K562 (cell line): Measurements from ENCODE around the gene PCSK5. TPM values are rescaled to one million over a fixed set of nuclear protein-coding genes. Genes with fewer than 3 reads are reported as not detected.

ENCODE experiments used
- ATAC-seq: fragments of 200-7000 bp; cut with Tn5 transposase; 3 replicates; pipeline ENCODE4 v1.9.1; 2020; ENCODE audit warnings: moderate library complexity
- BruUV-seq: library from RNA; stranded (reverse); fragments of 400-500 nt; replicated peaks from 2 replicates; lab custom pipeline; 2021; lab: Mats Ljungman, UMichigan
- CTCF ChIA-PET: fragments of 300-600 bp; formaldehyde crosslinking; extraction: SDS; loops from one replicate; lab custom pipeline; 2021; ENCODE audit warnings: low intra/inter-chr PET ratio; lab: Yijun Ruan, JAX
- POLR2A ChIA-PET: fragments of 300-600, 350-650 bp; sonication (Branson Sonifier 250); formaldehyde crosslinking; extraction: SDS; loops from one replicate; lab custom pipeline; 2021; ENCODE audit warnings: antibody characterized with exemption, inconsistent platforms; lab: Yijun Ruan, JAX
- DNase-seq, 4 experiments: peaks; one replicate each; pipeline versions ENCODE4 v3.0.0 to v3.0.0-alpha.2; 2011 to 2018; ENCODE audit warnings: low spot score in 3 of 4, mixed read lengths in 3 of 4; ENCODE audit errors: extremely low read depth in 1 of 4
- FAIRE-seq: peaks from 2 replicates; lab custom pipeline; 2011; peaks lifted over from hg19 to GRCh38; lab: Jason Lieb, UNC
- H2AFZ ChIP-seq: 2 replicates; pipeline ENCODE4 v1.6.0; 2011; ENCODE audit warnings: low read depth, low read length, control low read depth, inconsistent platforms
- H3K27ac ChIP-seq: fragments of 200-600 bp; 3 replicates; pipeline ENCODE4 v1.8.0; 2011; ENCODE audit warnings: low read depth, mild to moderate bottlenecking, control low read depth, inconsistent platforms, low read length, moderate library complexity, mixed read lengths; ENCODE audit errors: extremely low read depth
- H3K27me3 ChIP-seq, 2 experiments: fragments of 300-600 bp in 1 of 2; 2 replicates in 1 of 2; 3 replicates in 1 of 2; pipeline versions ENCODE4 v1.6.0 to v1.8.0; 2011; ENCODE audit warnings: inconsistent platforms in 2 of 2, low read length in 2 of 2, mild to moderate bottlenecking in 1 of 2, mixed read lengths in 1 of 2, moderate library complexity in 1 of 2; ENCODE audit not compliant: control insufficient read depth in 2 of 2, insufficient read depth in 2 of 2
- H3K36me3 ChIP-seq: fragments of 300-600 bp; 3 replicates; pipeline ENCODE4 v1.8.0; 2011; ENCODE audit warnings: mild to moderate bottlenecking, low read length, inconsistent platforms; ENCODE audit not compliant: control insufficient read depth, insufficient read depth
- H3K4me1 ChIP-seq, 2 experiments: fragments of 200-600 bp in 1 of 2; replicated peaks in 1 of 2; 2 replicates in 1 of 2; 3 replicates in 1 of 2; pipeline versions ENCODE4 v1.5.1 to v1.8.0; 2011; ENCODE audit warnings: inconsistent platforms in 2 of 2, low read length in 2 of 2, mild to moderate bottlenecking in 1 of 2, mixed read lengths in 1 of 2, moderate library complexity in 1 of 2; ENCODE audit not compliant: control insufficient read depth in 2 of 2, insufficient read depth in 2 of 2
- H3K4me2 ChIP-seq: 2 replicates; pipeline ENCODE4 v1.6.1; 2011; ENCODE audit warnings: low read length, control low read depth, inconsistent platforms, mixed read lengths; ENCODE audit not compliant: insufficient read depth
- H3K4me3 ChIP-seq: fragments of 200-600 bp; sonication (generic), shearing (Covaris generic); 2 replicates; pipeline ENCODE4 v1.5.1; 2016; ENCODE audit warnings: control low read depth, inconsistent platforms
- H3K79me2 ChIP-seq: fragments of 200-600 bp; 3 replicates; pipeline ENCODE4 v1.8.0; 2011; ENCODE audit warnings: low read length, inconsistent platforms; ENCODE audit not compliant: control insufficient read depth, insufficient read depth
- H3K9ac ChIP-seq, 2 experiments: 2 replicates each; pipeline versions ENCODE4 v1.6.0 to v1.6.1; 2011; ENCODE audit warnings: low read depth in 2 of 2, low read length in 2 of 2, control low read depth in 1 of 2, inconsistent platforms in 1 of 2, mild to moderate bottlenecking in 1 of 2, mixed read lengths in 1 of 2; ENCODE audit not compliant: insufficient read depth in 1 of 2
- H3K9me1 ChIP-seq: one replicate; pipeline ENCODE4 v1.6.0; 2011; ENCODE audit warnings: inconsistent platforms, mild to moderate bottlenecking, low read length, moderate library complexity; ENCODE audit not compliant: control insufficient read depth, insufficient read depth
- H3K9me3 ChIP-seq: replicated peaks from 2 replicates; pipeline ENCODE4 v1.5.1; 2011; ENCODE audit warnings: low read depth, low read length, inconsistent platforms; ENCODE audit not compliant: control insufficient read depth, insufficient read depth
- H4K20me1 ChIP-seq: replicated peaks from 2 replicates; pipeline ENCODE4 v1.6.1; 2011; ENCODE audit warnings: low read length, inconsistent platforms, mixed read lengths; ENCODE audit not compliant: control insufficient read depth, insufficient read depth
- ATF6 ChIP-seq: sonication (generic); formaldehyde crosslinking; IDR thresholded peaks from 2 replicates; pipeline ENCODE4 v1.4.0; 2020; ENCODE audit warnings: mild to moderate bottlenecking, missing genetic modification reagents
- CBFA2T2 ChIP-seq: fragments of 450-650 bp; conservative IDR thresholded peaks from 2 replicates; pipeline ENCODE4 v1.6.1; 2017; ENCODE audit warnings: mild to moderate bottlenecking
- EGR1 ChIP-seq: fragments of 450-650 bp; conservative IDR thresholded peaks from 2 replicates; pipeline ENCODE4 v1.6.1; 2017; ENCODE audit warnings: mild to moderate bottlenecking
- HOMEZ ChIP-seq: fragments of 250-450 bp; sonication (Bioruptor Pico); IDR thresholded peaks from 2 replicates; pipeline ENCODE4 v1.4.0; 2020; ENCODE audit warnings: mild to moderate bottlenecking, moderate library complexity
- MAFF ChIP-seq: IDR thresholded peaks from 2 replicates; pipeline ENCODE4 v1.6.1; 2012; ENCODE audit warnings: low read length, improper control_type of control experiment
- MCM5 ChIP-seq: fragments of 450-650 bp; IDR thresholded peaks from 2 replicates; pipeline ENCODE4 v1.6.1; 2016; ENCODE audit warnings: low read depth
- MEIS2 ChIP-seq: fragments of 450-650 bp; IDR thresholded peaks from 2 replicates; pipeline ENCODE4 v1.6.1; 2014; ENCODE audit warnings: mild to moderate bottlenecking; ENCODE audit not compliant: partially characterized antibody
- MYNN ChIP-seq, 2 experiments: sonication (generic); formaldehyde crosslinking in 1 of 2; IDR thresholded peaks; 2 replicates each; pipeline versions ENCODE4 v1.5.0 to v1.6.1; 2016 to 2020; ENCODE audit warnings: antibody characterized with exemption in 1 of 2, missing genetic modification reagents in 1 of 2
- NFATC3 ChIP-seq: fragments of 450-650 bp; IDR thresholded peaks from 2 replicates; pipeline ENCODE4 v1.6.1; 2017; ENCODE audit warnings: mild to moderate bottlenecking
- NFYB ChIP-seq: IDR thresholded peaks from 2 replicates; pipeline ENCODE4 v1.6.1; 2011; ENCODE audit warnings: mild to moderate bottlenecking, moderate library complexity; ENCODE audit not compliant: insufficient read length; ENCODE audit errors: extremely low read depth
- NR2C1 ChIP-seq, 2 experiments: fragments of 450-650 bp; IDR thresholded peaks; 2 replicates each; pipeline ENCODE4 v1.6.1; 2017; ENCODE audit warnings: mild to moderate bottlenecking in 2 of 2, antibody characterized with exemption in 1 of 2, inconsistent platforms in 1 of 2, missing compliant biosample characterization in 1 of 2, missing genetic modification characterization in 1 of 2
- SMARCE1 ChIP-seq: fragments of 450-650 bp; IDR thresholded peaks from 2 replicates; pipeline ENCODE4 v1.7.1; 2016; ENCODE audit warnings: mild to moderate bottlenecking
- SNRNP70 ChIP-seq: fragments of 200-400 bp; formaldehyde crosslinking; optimal IDR thresholded peaks from 2 replicates; pipeline ENCODE3; 2017; ENCODE audit warnings: low read depth, low read length
- THRB ChIP-seq: fragments of 450-650 bp; formaldehyde crosslinking; conservative IDR thresholded peaks from 2 replicates; pipeline ENCODE4 v1.4.0; 2022; ENCODE audit warnings: mild to moderate bottlenecking, missing genetic modification characterization
- U2AF2 ChIP-seq: fragments of 200-400 bp; formaldehyde crosslinking; optimal IDR thresholded peaks from 2 replicates; pipeline ENCODE3; 2017; ENCODE audit warnings: low read depth, mild to moderate bottlenecking, low read length
- ZNF311 ChIP-seq: fragments of 250-450 bp; sonication (Bioruptor Pico); IDR thresholded peaks from 2 replicates; pipeline ENCODE4 v1.4.0; 2020; ENCODE audit warnings: mild to moderate bottlenecking, moderate library complexity
- ZNF384 ChIP-seq: IDR thresholded peaks from 2 replicates; pipeline ENCODE4 v1.6.1; 2012; ENCODE audit warnings: low read depth, low read length, improper control_type of control experiment
- WGBS: fragments of 100-300 bp; shearing (Covaris generic); methylation state at CpG from one replicate; pipeline ENCODE4 v1.1.6; 2016; ENCODE audit warnings: low coverage, mixed read lengths; ENCODE audit not compliant: insufficient coverage; ENCODE audit errors: missing lambda C conversion rate; 5-methylcytosine and 5-hydroxymethylcytosine counted together
- in situ Hi-C: fragments of 300-500 bp; cut with MboI; formaldehyde crosslinking; loops from 4 replicates; pipeline ENCODE4 v1.15.0; 2018; ENCODE audit warnings: inconsistent platforms, mixed read lengths
- intact Hi-C: fragments of 100-400 bp; cut with micrococcal nuclease; formaldehyde crosslinking; loops from 2 replicates; pipeline ENCODE4 v1.14.2; 2022
- polyA plus RNA-seq, 8 experiments: library from polyadenylated mRNA; depleted of rRNA in 4 of 8; stranded (reverse) in 5 of 8; unstranded in 3 of 8; fragments of >200 nt; fragmentation: Nextera tagmentation in 2 of 8; fragmentation: Illumina TruSeq in 1 of 8; extraction: Ambion mirVana in 2 of 8; extraction: Trizol in 1 of 8; gene quantifications; 2 replicates each; pipeline versions ENCODE4 v1.2.1 to v1.2.3, GENCODE V29; 2011 to 2014; ENCODE audit warnings: inconsistent platforms in 1 of 8, missing spikeins in 1 of 8
- total RNA-seq, 7 experiments: library from RNA; depleted of rRNA in 6 of 7; stranded (reverse); fragments of >200 nt in 6 of 7; fragmentation: Illumina TruSeq in 2 of 7; extraction: Trizol in 2 of 7; gene quantifications; 2 replicates each; pipeline versions ENCODE4 v1.2.1 to v1.2.3, GENCODE V29; 2011 to 2021; ENCODE audit warnings: low replicate concordance in 1 of 7

Gene PCSK5
- total and polyA plus RNA-seq, 9 of the 15 experiments (the other 6 are each of a cell fraction or from before 2014, with no cell fraction given): not detected

- Histone ChIP-seq H3K4me3 (no peak overlapping the region), H4K20me1 (no peaks in the 10 kb centered on the region), H3K9me1 (no peaks in the 10 kb centered on the region), H3K4me1 (no peaks in the 10 kb centered on the region), H3K9me3 (no peaks in the 10 kb centered on the region), H3K36me3 (no peaks in the 10 kb centered on the region), H2AFZ (no peak overlapping the region), H3K79me2 (no peaks in the 10 kb centered on the region), H3K9ac (no peak overlapping the region), H3K4me2 (no peak overlapping the region), H3K27ac (no peak overlapping the region), H3K27me3 (no peaks in the 10 kb centered on the region; a peak in 2 of 5 replicates)
- ATAC-seq (no peak), DNase-seq (no peak), FAIRE-seq (no peak)
- no TSS peak for BruUV-seq
- intact Hi-C loops: no loop called here
- 0% methylated on average over 1 of the region's 1 CpG for WGBS
- TF ChIP-seq NR2C1 (IDR thresholded peaks at IDR 0.05): no peak
- TF ChIP-seq NR2C1 (tag; IDR thresholded peaks at IDR 0.05): no peak
- TF ChIP-seq NFATC3: no peak
- no peak for TF ChIP-seq MEIS2
- TF ChIP-seq THRB (CRISPR knock-in tag): no peak
- no peak for TF ChIP-seq MCM5
- no peak for TF ChIP-seq U2AF2
- TF ChIP-seq NFYB: no peak
- no peak for TF ChIP-seq HOMEZ (CRISPR knock-in tag)
- TF ChIP-seq SMARCE1: no peak
- no peak for TF ChIP-seq ZNF311 (CRISPR knock-in tag)
- no peak for TF ChIP-seq EGR1
- no peak for TF ChIP-seq CBFA2T2
- no peak for TF ChIP-seq MAFF
- TF ChIP-seq ATF6 (CRISPR knock-in tag): no peak
- no peak for TF ChIP-seq SNRNP70
- TF ChIP-seq ZNF384: no peak
- TF ChIP-seq MYNN (IDR thresholded peaks at IDR 0.05): no peak
- TF ChIP-seq MYNN (CRISPR knock-in tag; IDR thresholded peaks at IDR 0.05): no peak
- ChIA-PET CTCF (no interaction called here), POLR2A (no interaction called here)
- in situ Hi-C loops: no loop called here
Observed at GRCh38 chr9:76341616-76342015, 451.1 kb downstream of the PCSK5 start.
